SK-N-SH (cell line): ENCODE results near the gene PAK1. TPM values are rescaled to one million over a fixed set of nuclear protein-coding genes. Genes with fewer than 3 reads are reported as not detected.
A peak's percentile ranks its signal among the peaks of the same experiment; 100 is the strongest.
"Not testable (repeated sequence)": the region's sequence is repeated elsewhere in the genome, so short reads cannot be mapped to it uniquely, and the experiment has no call there.

Experiments
- CTCF ChIA-PET: fragments of 300-600, 350-600 bp; formaldehyde crosslinking; extraction: SDS; loops from one replicate; lab custom pipeline; 2021; lab: Yijun Ruan, JAX
- POLR2A ChIA-PET: fragments of 350-600 bp; sonication (Branson Sonifier 250); formaldehyde crosslinking; extraction: SDS; loops from one replicate; lab custom pipeline; 2020; ENCODE audit warnings: antibody characterized with exemption, inconsistent platforms; lab: Yijun Ruan, JAX
- DNase-seq: peaks from one replicate; pipeline ENCODE4 v3.0.0; 2012
- H2AFZ ChIP-seq: fragments of 200-600 bp; sonication (generic); 2 replicates; pipeline ENCODE4 v1.8.1; 2016; ENCODE audit warnings: antibody characterized with exemption, mild to moderate bottlenecking, low read depth
- H3F3A ChIP-seq: fragments of 200-600 bp; sonication (generic); replicated peaks from 2 replicates; pipeline ENCODE3; 2016; ENCODE audit warnings: antibody characterized with exemption, mild to moderate bottlenecking; ENCODE audit not compliant: insufficient read depth
- H3K27ac ChIP-seq, 2 experiments: fragments of 200-500 bp in 1 of 2; fragments of 200-600 bp in 1 of 2; sonication (Bioruptor generic) in 1 of 2; sonication (generic), shearing (Covaris generic) in 1 of 2; 2 replicates each; pipeline versions ENCODE4 v1.5.1 to v1.6.1; 2014 to 2016; ENCODE audit warnings: low read depth in 2 of 2, inconsistent platforms in 1 of 2, low read length in 1 of 2, mild to moderate bottlenecking in 1 of 2, mixed read lengths in 1 of 2
- H3K27me3 ChIP-seq: fragments of 200-600 bp; sonication (generic), shearing (Covaris generic); 2 replicates; pipeline ENCODE4 v1.6.1; 2016; ENCODE audit warnings: mixed run types; ENCODE audit not compliant: insufficient read depth
- H3K36me3 ChIP-seq, 2 experiments: fragments of 200-500 bp in 1 of 2; fragments of 200-600 bp in 1 of 2; sonication (Bioruptor generic) in 1 of 2; sonication (generic) in 1 of 2; replicated peaks in 1 of 2; 2 replicates each; pipeline versions ENCODE3 to v1.5.1; 2014 to 2016; ENCODE audit warnings: low read length in 1 of 2, mild to moderate bottlenecking in 1 of 2; ENCODE audit not compliant: insufficient read depth in 2 of 2, control insufficient read depth in 1 of 2
- H3K4me1 ChIP-seq, 2 experiments: fragments of 200-500 bp in 1 of 2; fragments of 200-600 bp in 1 of 2; sonication (Bioruptor generic) in 1 of 2; sonication (generic), shearing (Covaris generic) in 1 of 2; 2 replicates each; pipeline versions ENCODE4 v1.5.1 to v1.6.1; 2014 to 2016; ENCODE audit warnings: low read depth in 1 of 2, low read length in 1 of 2, mixed run types in 1 of 2; ENCODE audit not compliant: insufficient read depth in 2 of 2, control insufficient read depth in 1 of 2
- H3K4me2 ChIP-seq: fragments of 200-600 bp; sonication (generic), shearing (Covaris generic); 2 replicates; pipeline ENCODE4 v1.6.1; 2017; ENCODE audit warnings: mixed run types
- H3K4me3 ChIP-seq, 2 experiments: fragments of 200-500 bp in 1 of 2; fragments of 200-600 bp in 1 of 2; sonication (Bioruptor generic) in 1 of 2; sonication (generic), shearing (Covaris generic) in 1 of 2; 2 replicates each; pipeline versions ENCODE4 v1.5.1 to v1.8.1; 2014 to 2016; ENCODE audit warnings: low read depth in 2 of 2, inconsistent platforms in 1 of 2, low read length in 1 of 2, mild to moderate bottlenecking in 1 of 2, mixed read lengths in 1 of 2, moderate library complexity in 1 of 2
- H3K79me2 ChIP-seq: fragments of 200-600 bp; sonication (generic); 2 replicates; pipeline ENCODE4 v1.8.1; 2017; ENCODE audit warnings: mild to moderate bottlenecking; ENCODE audit not compliant: insufficient read depth
- H3K9ac ChIP-seq: fragments of 200-600 bp; sonication (generic); 2 replicates; pipeline ENCODE4 v1.6.1; 2017; ENCODE audit warnings: mixed run types
- H3K9me2 ChIP-seq: fragments of 200-600 bp; sonication (generic); 2 replicates; pipeline ENCODE4 v1.6.1; 2017; ENCODE audit warnings: mixed run types
- H3K9me3 ChIP-seq: fragments of 200-600 bp; sonication (generic); 2 replicates; pipeline ENCODE4 v1.6.1; 2017; ENCODE audit warnings: mixed run types, mild to moderate bottlenecking, moderate library complexity
- H4K20me1 ChIP-seq: fragments of 200-600 bp; sonication (generic); 2 replicates; pipeline ENCODE4 v1.6.1; 2017; ENCODE audit warnings: mild to moderate bottlenecking, mixed run types; ENCODE audit not compliant: insufficient read depth
- CHD2 ChIP-seq: fragments of 150-350 bp; IDR thresholded peaks from 2 replicates; pipeline ENCODE4 v1.6.1; 2018; ENCODE audit warnings: low read length; ENCODE audit not compliant: partially characterized antibody
- CTCF ChIP-seq: fragments of 200-600 bp; sonication (generic); IDR thresholded peaks from 2 replicates; pipeline ENCODE4 v1.6.1; 2017; ENCODE audit warnings: antibody characterized with exemption, mild to moderate bottlenecking, moderate library complexity
- ELF1 ChIP-seq: IDR thresholded peaks from 2 replicates; pipeline ENCODE4 v1.4.0; 2012
- EZH2phosphoT487 ChIP-seq: fragments of 200-600 bp; sonication (generic); IDR thresholded peaks from 2 replicates; pipeline ENCODE4 v1.6.1; 2017; ENCODE audit warnings: low read depth, mixed run types, mild to moderate bottlenecking, antibody characterized with exemption, moderate library complexity, borderline replicate concordance
- FOSL2 ChIP-seq: IDR thresholded peaks from 2 replicates; pipeline ENCODE4 v1.4.0; 2012; ENCODE audit warnings: low read depth, mild to moderate bottlenecking, moderate library complexity, borderline replicate concordance
- FOXM1 ChIP-seq: IDR thresholded peaks from 2 replicates; pipeline ENCODE4 v1.4.0; 2012; ENCODE audit warnings: low read depth, mild to moderate bottlenecking
- JUND ChIP-seq: IDR thresholded peaks from 2 replicates; pipeline ENCODE4 v1.4.0; 2012
- MAX ChIP-seq: IDR thresholded peaks from 2 replicates; pipeline ENCODE4 v1.4.0; 2012; ENCODE audit warnings: low read depth
- MEF2A ChIP-seq: IDR thresholded peaks from 2 replicates; pipeline ENCODE4 v1.4.0; 2012; ENCODE audit warnings: low read depth, borderline replicate concordance
- PBX3 ChIP-seq: IDR thresholded peaks from 2 replicates; pipeline ENCODE4; 2012
- RXRA ChIP-seq: IDR thresholded peaks from 2 replicates; pipeline ENCODE4 v1.4.0; 2012; ENCODE audit warnings: low read depth, mild to moderate bottlenecking, borderline replicate concordance
- SIN3A ChIP-seq: IDR thresholded peaks from 2 replicates; pipeline ENCODE4 v1.6.1; 2012; ENCODE audit warnings: low read depth, mild to moderate bottlenecking, low read length, moderate library complexity, borderline replicate concordance
- TAF1 ChIP-seq: IDR thresholded peaks from 2 replicates; pipeline ENCODE4 v1.6.1; 2012; ENCODE audit warnings: low read depth, mild to moderate bottlenecking, low read length, moderate library complexity, borderline replicate concordance
- TCF12 ChIP-seq: IDR thresholded peaks from 2 replicates; pipeline ENCODE4 v1.4.0; 2012
- USF2 ChIP-seq: fragments of 150-350 bp; IDR thresholded peaks from 2 replicates; pipeline ENCODE4 v1.6.1; 2017; ENCODE audit warnings: antibody characterized with exemption, low read length, low read depth, borderline replicate concordance
- WGBS: methylation state at CpG from one replicate; pipeline ENCODE4 v1.1.6; 2017; ENCODE audit warnings: low lambda C conversion rate; 5-methylcytosine and 5-hydroxymethylcytosine counted together
- polyA plus RNA-seq, 3 experiments: library from polyadenylated mRNA; depleted of rRNA; stranded (reverse); fragments of >200 nt; gene quantifications; 2 replicates each; pipeline ENCODE4 v1.2.3, GENCODE V29; 2012

PAK1 gene
- polyA plus RNA-seq, 1 of the 3 experiments (the other 2 are of a cell fraction): 17.9 TPM

GRCh38 chr11:77497368-77497767 is 23.5 kb upstream of the PAK1 start:
- 11% methylated on average over 1 of the region's 1 CpG for WGBS
- peak; percentile 44; the same call in 1 of the 2 replicates for TF ChIP-seq FOSL2
- TF ChIP-seq FOXM1: no peak
- TF ChIP-seq CHD2: no peak
- no peak for TF ChIP-seq USF2
- Histone ChIP-seq H3F3A (no peaks in the 10 kb centered on the region), H3K4me2 (no peak overlapping the region), H3K4me1 (0 out of 4 replicates have a peak, but pooled peaks cover 0 to under 1% of the 10 kb centered on the region in 2 experiments), H3K9me2 (no peaks in the 10 kb centered on the region), H2AFZ (no peak overlapping the region), H3K27me3 (peaks cover 1% of the 10 kb centered on the region; the same call in 1 of the 2 replicates), H3K27ac (no peak overlapping the region), H3K9me3 (no peaks in the 10 kb centered on the region), H4K20me1 (no peaks in the 10 kb centered on the region), H3K9ac (no peak overlapping the region), H3K79me2 (no peaks in the 10 kb centered on the region), H3K4me3 (no peak overlapping the region), H3K36me3 (no peaks in the 10 kb centered on the region)
- POLR2A ChIA-PET: no interaction called here
- DNase-seq: no peak
- CTCF ChIA-PET: interaction anchor here (1.9 kb wide), 1 partner anchor 51 kb away, joined by 7 read pairs; no protein-coding TSS in a partner anchor

- ChIA-PET CTCF (no interaction called here), POLR2A (no interaction called here)
- no peaks in the 10 kb centered on the region; the same call in 1 of the 2 replicates for H3K27me3 ChIP-seq
These were observed 21.6 kb upstream of the PAK1 start for GRCh38 chr11:77495526-77495925.

GRCh38 chr11:77490035-77490434 is 16.1 kb upstream of the PAK1 start:
- H4K20me1 ChIP-seq, POLR2A ChIA-PET, H3K9ac ChIP-seq, H3K27me3 ChIP-seq, H3K79me2 ChIP-seq, DNase-seq, H3K4me2 ChIP-seq, H3F3A ChIP-seq, H3K36me3 ChIP-seq, CTCF ChIA-PET, H3K9me2 ChIP-seq, H3K4me3 ChIP-seq, H3K27ac ChIP-seq, H3K9me3 ChIP-seq, H2AFZ ChIP-seq, H3K4me1 ChIP-seq: not testable (repeated sequence)
- 86% methylated on average over 12 of the region's 28 CpGs for WGBS

More at GRCh38 chr11:77495526-77495925, 21.6 kb upstream of the PAK1 start:
- DNase-seq: no peak
- Histone ChIP-seq H3K36me3 (no peaks in the 10 kb centered on the region), H3K9me2 (no peaks in the 10 kb centered on the region), H3F3A (no peaks in the 10 kb centered on the region), H2AFZ (no peak overlapping the region), H3K9me3 (no peaks in the 10 kb centered on the region), H3K4me2 (no peak overlapping the region), H3K9ac (no peak overlapping the region), H3K4me3 (no peak overlapping the region), H4K20me1 (no peaks in the 10 kb centered on the region), H3K27ac (no peak overlapping the region), H3K79me2 (no peaks in the 10 kb centered on the region), H3K4me1 (no peaks in the 10 kb centered on the region)
- TF ChIP-seq EZH2phosphoT487: no peak
- TF ChIP-seq ELF1: no peak
- no peak for TF ChIP-seq FOXM1
- no peak for TF ChIP-seq RXRA
- no peak for TF ChIP-seq MAX
- TF ChIP-seq CTCF: no peak
- no peak for TF ChIP-seq TAF1
- TF ChIP-seq SIN3A: no peak
- no peak for TF ChIP-seq MEF2A
- no peak for TF ChIP-seq TCF12
- no peak for TF ChIP-seq FOSL2
- TF ChIP-seq JUND: no peak
- no peak for TF ChIP-seq PBX3
- WGBS: 96% methylated on average over 1 of the region's 1 CpG
